Stimulated activated CD4-positive, alpha-beta T cell treated with anti-CD3 and anti-CD28 coated beads, TNF-alpha, amount 100 ng/mL, for 4 hours (primary cell): ENCODE measurements around the gene KLHL21.
"Not testable (repeated sequence)": the region's sequence is repeated elsewhere in the genome, so short reads cannot be mapped to it uniquely, and the experiment has no call there.

ENCODE experiments used
- DNase-seq, 3 experiments: peaks; one replicate each; pipeline ENCODE4 v3.0.0-alpha.2; 2020; ENCODE audit warnings: low read depth in 3 of 3

KLHL21 gene

GRCh38 chr1:6584126-6585080, 18.3 kb downstream of the KLHL21 start:
- no peak for DNase-seq

GRCh38 chr1:6582370-6582769, 20.3 kb downstream of the KLHL21 start:
- DNase-seq, result no peak

DNA sequence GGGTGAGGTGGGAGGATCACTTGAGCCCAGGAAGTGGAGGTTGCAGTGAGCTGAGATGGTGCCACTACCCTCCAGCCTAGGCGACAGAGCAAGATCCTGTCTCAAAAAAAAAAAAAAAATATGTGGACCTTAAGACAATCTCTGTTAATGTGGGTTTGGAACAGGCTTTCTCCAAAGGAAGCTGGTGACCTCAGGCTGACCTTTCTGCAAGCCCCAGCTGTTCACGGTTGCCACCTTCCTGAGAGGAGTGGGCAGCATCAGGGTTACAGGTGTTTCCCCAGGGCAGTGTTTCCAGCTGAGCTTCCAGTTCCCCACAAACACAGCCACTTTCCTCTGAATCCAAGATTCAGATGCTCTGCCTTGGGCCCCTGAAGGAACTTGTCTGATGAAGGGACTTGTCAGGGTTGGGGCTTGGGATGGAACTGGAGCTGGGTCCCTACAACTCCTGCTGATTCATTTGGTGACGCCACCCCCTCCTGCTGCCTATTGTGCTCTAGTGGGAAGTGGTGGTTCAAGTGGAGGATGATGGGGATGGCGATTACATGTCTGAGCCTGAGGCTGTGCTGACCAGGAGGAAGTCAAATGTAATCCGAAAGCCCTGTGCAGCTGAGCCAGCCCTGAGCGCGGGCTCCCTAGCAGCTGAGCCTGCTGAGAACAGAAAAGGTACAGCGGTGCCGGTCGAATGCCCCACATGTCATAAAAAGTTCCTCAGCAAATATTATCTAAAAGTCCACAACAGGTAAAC, 20.9 kb downstream of the KLHL21 start:
- DNase-seq, result no peak

DNA sequence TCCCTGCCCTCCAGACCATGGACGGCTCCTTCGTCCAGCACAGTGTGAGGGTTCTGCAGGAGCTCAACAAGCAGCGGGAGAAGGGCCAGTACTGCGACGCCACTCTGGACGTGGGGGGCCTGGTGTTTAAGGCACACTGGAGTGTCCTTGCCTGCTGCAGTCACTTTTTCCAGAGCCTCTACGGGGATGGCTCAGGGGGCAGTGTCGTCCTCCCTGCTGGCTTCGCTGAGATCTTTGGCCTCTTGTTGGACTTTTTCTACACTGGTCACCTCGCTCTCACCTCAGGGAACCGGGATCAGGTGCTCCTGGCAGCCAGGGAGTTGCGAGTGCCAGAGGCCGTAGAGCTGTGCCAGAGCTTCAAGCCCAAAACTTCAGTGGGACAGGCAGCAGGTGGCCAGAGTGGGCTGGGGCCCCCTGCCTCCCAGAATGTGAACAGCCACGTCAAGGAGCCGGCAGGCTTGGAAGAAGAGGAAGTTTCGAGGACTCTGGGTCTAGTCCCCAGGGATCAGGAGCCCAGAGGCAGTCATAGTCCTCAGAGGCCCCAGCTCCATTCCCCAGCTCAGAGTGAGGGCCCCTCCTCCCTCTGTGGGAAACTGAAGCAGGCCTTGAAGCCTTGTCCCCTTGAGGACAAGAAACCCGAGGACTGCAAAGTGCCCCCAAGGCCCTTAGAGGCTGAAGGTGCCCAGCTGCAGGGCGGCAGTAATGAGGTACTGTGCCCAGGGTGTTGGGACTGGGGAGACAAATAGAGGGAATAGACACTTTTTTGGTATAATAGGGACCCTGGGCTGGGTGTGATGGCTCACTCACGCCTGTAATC, 21.9 kb downstream of the KLHL21 start:
- no peak for DNase-seq

DNA sequence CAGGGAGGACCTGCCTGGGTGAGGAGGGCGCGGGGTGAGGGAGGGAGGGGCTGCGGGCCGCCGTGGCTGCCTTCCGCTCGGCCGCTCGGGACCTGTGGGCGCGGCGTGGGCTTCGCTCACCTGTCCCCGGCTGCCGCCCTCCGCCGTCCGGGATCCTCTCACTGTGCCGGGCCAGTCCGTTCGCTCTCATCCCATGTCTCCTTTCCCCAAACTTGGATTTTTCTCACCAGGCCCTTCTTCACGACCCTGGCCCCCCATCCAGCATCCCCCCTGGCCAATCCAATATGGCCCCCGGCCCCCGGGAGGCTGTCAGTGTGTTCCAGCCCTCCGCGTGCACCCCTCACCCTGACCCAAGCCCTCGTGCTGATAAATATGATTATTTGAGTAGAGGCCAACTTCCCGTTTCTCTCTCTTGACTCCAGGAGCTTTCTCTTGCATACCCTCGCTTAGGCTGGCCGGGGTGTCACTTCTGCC, 22.5 kb downstream of the KLHL21 start:
- DNase-seq, result no peak

DNA sequence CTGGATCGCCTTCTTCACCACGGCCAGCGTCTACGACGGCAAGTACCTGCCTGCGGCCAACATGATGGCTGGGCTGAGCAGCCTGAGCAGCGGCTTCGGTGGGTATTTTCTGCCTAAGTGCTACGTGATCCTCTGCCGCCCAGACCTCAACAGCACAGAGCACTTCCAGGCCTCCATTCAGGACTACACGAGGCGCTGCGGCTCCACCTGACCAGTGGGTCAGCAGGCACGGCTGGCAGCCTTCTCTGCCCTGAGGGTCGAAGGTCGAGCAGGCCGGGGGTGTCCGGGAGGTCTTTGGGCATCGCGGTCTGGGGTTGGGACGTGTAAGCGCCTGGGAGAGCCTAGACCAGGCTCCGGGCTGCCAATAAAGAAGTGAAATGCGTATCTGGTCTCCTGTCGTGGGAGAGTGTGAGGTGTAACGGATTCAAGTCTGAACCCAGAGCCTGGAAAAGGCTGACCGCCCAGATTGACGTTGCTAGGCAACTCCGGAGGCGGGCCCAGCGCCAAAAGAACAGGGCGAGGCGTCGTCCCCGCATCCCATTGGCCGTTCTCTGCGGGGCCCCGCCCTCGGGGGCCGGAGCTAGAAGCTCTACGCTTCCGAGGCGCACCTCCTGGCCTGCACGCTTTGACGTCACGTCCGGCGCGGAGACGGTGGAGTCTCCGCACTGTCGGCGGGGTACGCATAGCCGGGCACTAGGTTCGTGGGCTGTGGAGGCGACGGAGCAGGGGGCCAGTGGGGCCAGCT, 23.1 kb downstream of the KLHL21 start, which contains the start of gene ZBTB48:
Gene ZBTB48, plus strand, starts transcription at position 621 of the 745 bp plus-strand sequence. CDS start 616 bp downstream, outside the sequence.
- peak; percentile 91 to 93 (median 93) for DNase-seq

DNA sequence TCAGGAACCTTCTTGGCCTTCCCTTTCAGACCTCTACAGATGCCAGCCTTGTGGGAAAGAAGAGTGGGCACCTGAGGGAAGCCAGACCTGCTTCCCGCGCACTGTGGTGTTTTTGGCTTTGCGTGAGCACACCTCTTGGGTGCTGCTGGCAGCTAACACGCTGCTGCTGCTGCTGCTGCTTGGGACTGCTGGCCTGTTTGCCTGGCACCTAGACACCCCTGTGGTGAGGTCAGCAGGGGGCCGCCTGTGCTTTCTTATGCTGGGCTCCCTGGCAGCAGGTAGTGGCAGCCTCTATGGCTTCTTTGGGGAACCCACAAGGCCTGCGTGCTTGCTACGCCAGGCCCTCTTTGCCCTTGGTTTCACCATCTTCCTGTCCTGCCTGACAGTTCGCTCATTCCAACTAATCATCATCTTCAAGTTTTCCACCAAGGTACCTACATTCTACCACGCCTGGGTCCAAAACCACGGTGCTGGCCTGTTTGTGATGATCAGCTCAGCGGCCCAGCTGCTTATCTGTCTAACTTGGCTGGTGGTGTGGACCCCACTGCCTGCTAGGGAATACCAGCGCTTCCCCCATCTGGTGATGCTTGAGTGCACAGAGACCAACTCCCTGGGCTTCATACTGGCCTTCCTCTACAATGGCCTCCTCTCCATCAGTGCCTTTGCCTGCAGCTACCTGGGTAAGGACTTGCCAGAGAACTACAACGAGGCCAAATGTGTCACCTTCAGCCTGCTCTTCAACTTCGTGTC, 23.9 kb downstream of the KLHL21 start:
- DNase-seq, result no peak

GRCh38 chr1:6577831-6578525, 24.7 kb downstream of the KLHL21 start:
- no peak for DNase-seq

DNA sequence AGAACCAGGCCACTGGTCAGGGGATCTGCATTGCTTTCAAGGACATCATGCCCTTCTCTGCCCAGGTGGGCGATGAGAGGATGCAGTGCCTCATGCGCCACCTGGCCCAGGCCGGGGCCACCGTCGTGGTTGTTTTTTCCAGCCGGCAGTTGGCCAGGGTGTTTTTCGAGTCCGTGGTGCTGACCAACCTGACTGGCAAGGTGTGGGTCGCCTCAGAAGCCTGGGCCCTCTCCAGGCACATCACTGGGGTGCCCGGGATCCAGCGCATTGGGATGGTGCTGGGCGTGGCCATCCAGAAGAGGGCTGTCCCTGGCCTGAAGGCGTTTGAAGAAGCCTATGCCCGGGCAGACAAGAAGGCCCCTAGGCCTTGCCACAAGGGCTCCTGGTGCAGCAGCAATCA, 27.9 kb downstream of the KLHL21 start:
- DNase-seq, result no peak

- no peak for DNase-seq
Measured at GRCh38 chr1:6574025-6574620, 28.5 kb downstream of the KLHL21 start.

DNA sequence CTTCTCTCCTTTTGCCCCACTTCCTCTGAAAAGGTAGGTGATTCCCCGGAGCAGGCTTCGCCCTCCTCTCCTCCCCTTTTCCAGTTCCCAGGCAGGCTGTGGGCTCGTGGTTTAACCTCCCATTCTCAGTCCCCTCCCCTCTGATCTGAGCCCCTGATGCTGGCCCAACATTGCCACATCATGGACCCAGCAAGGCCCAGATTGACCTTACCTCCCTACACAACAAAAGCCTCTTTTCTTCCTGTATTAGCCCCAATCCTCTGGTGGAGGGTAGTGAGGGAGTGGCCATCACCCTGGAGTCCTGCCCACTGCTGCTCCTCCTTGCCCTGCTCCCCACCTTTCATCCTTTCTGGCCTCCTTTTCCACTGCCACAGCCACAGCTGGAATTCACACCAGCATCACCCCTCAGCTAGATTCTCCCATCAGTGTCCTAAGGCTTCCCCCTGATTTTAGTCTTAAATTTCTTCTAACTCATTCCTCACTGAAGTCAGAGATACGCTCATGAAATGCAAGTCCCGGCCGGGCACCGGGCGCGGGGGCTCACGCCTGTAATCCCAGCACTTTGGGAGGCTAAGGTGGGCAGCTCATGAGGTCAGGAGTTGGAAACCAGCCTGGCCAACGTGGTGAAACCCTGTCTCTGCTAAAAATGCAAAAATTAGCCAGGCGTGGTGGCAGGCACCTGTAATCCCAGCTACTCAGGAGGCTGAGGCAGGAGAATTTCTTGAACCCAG, 29.9 kb downstream of the KLHL21 start:
- no peak for DNase-seq

DNA sequence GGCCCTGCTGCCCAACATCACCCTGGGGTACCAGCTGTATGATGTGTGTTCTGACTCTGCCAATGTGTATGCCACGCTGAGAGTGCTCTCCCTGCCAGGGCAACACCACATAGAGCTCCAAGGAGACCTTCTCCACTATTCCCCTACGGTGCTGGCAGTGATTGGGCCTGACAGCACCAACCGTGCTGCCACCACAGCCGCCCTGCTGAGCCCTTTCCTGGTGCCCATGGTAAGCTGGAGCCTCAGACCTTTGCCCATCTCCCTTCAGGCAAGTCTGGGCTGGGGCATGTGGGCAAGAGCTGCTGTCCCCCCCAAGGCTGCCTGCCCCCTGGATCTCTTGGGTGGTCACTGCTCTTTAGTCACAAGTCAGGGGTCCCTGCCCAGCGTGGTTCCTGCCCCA, 31.7 kb downstream of the KLHL21 start:
- DNase-seq, result no peak

GRCh38 chr1:6570100-6570499, 32.6 kb downstream of the KLHL21 start:
- DNase-seq, result no peak

DNA sequence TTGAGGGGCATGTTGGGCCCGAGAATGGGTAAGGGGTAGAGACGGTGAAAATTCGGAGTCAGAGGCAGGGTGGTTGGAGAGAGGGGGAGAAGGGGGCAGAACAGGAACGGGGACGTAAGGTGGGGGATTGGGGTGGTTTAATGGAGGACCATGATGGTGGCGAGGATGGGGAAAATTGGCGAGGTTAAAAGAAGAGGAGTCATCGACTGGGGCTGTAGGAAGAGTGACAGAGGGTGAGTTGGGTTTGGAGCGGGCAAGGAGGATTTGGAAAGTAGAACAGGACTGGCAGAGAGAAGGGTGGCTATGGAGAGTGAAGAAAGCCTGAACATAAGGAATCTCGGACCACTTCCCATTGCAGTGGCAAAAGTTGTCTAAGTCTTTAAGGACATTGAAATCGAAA, 33.6 kb downstream of the KLHL21 start:
- no peak for DNase-seq

GRCh38 chr1:6560267-6560666, 42.4 kb downstream of the KLHL21 start:
- no peak for DNase-seq

GRCh38 chr1:6559161-6559560, 43.5 kb downstream of the KLHL21 start:
- not testable (repeated sequence) for DNase-seq

GRCh38 chr1:6557597-6557996, 45.1 kb downstream of the KLHL21 start:
- DNase-seq, result no peak
